Medulla oblongata (tissue), 1 donor: Measurements from ENCODE around the gene SF3A2.
A peak's percentile ranks its signal among the peaks of the same experiment; 100 is the strongest.
"Not testable (repeated sequence)": the region's sequence is repeated elsewhere in the genome, so short reads cannot be mapped to it uniquely, and the experiment has no call there.

Source experiments
- DNase-seq: peaks from one replicate; pipeline ENCODE4 v3.0.0-alpha.2; 2015; ENCODE audit errors: extremely low spot score

SF3A2 gene, protein sequence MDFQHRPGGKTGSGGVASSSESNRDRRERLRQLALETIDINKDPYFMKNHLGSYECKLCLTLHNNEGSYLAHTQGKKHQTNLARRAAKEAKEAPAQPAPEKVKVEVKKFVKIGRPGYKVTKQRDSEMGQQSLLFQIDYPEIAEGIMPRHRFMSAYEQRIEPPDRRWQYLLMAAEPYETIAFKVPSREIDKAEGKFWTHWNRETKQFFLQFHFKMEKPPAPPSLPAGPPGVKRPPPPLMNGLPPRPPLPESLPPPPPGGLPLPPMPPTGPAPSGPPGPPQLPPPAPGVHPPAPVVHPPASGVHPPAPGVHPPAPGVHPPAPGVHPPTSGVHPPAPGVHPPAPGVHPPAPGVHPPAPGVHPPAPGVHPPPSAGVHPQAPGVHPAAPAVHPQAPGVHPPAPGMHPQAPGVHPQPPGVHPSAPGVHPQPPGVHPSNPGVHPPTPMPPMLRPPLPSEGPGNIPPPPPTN

DNA sequence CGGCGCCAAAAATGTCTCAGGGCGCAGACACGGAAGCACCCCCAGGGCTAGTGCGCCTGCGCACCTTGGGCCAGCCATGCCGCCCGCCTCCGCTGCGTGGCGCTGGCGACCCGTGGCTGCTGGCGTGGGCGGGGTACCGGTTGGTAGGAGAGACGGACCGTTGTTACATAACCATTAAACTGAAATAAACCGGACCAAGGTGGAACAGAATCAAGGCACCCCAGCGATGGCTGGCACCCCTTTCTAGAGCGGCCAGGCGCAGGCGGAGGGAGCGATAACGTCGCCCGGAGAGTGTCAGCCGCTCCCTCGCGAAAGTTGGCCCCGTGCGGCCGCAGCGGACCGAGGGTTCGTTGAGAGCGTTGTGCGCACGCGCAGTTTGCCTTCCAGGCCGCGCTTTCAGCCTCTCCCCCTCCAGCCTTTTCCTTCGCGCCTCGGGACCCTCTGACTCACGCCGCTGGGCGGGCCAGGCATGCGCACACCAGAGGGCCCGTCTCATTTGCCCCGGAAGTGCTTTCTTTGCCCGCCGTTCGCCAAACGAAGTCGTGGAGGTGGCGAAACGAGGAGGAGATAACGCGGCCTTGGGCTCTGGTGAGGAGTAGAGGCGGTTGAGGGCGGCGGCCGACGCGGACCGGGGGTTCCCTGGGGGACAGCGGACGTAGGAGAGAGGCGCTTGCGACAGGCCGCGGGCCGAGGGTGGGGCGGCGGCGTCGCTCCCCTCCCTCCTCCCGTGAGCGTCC is at the start of gene SF3A2, which contains the start of gene PLEKHJ1:
Gene SF3A2, plus strand, starts transcription at position 511 of the 737 bp plus-strand sequence. CDS start 6,595 bp downstream, outside the sequence.
Gene PLEKHJ1, minus strand, starts transcription at position 16 of the 737 bp plus-strand sequence. CDS start 81 bp downstream, outside the sequence.
- peak; percentile 97 for DNase-seq

DNA sequence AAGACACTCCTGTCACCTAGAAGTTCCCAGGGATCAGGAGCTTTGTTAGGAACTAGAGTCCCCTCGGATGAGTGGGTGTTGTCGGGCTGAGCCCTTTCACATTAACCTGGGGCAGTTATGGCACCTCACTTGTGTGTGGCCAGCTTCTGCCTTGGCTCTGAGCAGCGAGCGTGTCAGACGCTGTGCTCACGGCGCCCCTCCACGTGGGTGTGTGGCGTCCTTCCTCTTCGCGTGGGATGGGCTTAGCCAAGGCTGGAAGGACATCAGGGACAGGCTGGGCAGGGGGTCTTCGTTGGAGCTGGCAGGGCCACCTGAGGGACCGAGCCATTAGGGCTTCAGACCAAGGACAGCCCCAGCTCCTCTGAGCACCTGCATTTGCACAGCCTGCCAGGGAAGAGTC is 49.5 kb upstream of the SF3A2 start:
- no peak for DNase-seq

DNA sequence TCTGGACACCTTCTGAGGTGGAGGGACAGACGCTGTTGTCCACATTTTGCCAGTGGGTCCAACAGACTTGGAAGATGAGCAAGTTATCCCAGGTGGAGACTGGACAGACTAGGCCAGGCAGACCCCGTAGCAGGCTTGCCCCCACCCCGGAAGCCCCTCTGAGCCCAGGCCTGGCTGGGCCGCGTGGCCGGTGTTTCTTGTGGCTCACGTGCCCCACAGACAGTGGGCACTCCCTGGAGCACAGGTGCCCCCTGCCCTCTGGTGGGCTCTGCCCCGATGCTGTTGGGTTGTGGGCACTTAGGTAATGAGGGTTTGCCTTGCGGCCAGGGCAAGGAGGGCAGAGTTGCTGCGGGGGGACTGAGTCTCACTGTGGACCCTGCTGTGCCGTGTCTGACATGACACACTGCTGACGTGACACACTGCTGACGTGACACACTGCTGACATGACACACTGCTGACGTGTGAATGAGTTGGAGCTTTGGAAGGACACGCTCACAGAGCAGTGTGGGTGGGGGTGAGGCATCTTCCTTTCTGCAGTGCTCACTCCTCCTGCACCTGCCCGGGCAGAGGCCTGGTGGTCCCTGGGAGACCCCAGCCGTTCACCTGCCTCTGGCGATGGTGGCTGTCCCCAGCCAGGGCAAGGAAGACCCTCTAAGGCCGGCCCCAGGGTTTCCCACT is 47.8 kb upstream of the SF3A2 start:
- DNase-seq: no peak

DNA sequence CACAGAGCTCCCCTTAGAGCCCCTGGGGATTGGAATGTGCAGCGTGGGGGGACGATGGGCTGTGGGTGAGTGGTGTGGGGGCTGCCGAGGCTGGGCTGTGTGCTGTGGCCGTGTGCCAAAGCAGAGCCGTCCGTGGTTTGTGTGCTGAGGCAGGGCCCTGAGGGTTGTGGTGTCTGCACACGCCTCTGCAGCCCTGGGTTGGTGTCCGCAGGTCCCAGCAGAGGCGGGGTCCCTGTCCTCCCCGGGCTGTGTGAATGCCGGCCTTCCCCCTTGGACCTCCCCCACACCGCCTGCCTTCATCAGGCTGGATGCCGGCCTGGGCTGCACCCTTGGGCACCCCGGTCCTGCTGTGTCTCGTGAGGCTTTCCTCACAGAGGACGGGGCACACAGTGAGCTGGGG is 46.7 kb upstream of the SF3A2 start:
- no peak for DNase-seq

DNA sequence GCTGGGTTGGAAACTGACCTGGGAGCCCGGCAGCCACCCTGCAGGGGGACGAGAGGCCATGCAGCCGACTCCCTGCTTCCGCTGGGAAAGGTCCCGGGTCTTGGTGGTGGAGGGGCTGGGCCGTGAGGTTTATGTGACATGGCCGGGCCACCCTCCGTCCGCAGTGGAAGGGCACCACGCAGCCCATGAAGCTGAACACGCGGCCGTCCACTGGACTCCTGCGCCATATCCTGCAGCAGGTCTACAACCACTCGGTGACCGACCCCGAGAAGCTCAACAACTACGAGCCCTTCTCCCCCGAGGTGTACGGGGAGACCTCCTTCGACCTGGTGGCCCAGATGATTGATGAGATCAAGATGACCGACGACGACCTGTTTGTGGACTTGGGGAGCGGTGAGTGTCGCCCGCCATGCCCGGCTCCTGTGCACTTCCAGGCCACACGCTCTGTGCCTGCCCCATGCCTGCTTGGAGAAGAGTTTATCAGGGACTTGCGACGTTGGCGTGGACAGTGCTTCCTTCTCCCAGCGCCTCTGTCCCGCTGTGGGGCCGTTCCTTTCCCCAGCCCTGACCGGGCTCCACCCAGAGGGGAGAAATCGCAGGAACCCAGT is 45.7 kb upstream of the SF3A2 start:
- DNase-seq: no peak

DNA sequence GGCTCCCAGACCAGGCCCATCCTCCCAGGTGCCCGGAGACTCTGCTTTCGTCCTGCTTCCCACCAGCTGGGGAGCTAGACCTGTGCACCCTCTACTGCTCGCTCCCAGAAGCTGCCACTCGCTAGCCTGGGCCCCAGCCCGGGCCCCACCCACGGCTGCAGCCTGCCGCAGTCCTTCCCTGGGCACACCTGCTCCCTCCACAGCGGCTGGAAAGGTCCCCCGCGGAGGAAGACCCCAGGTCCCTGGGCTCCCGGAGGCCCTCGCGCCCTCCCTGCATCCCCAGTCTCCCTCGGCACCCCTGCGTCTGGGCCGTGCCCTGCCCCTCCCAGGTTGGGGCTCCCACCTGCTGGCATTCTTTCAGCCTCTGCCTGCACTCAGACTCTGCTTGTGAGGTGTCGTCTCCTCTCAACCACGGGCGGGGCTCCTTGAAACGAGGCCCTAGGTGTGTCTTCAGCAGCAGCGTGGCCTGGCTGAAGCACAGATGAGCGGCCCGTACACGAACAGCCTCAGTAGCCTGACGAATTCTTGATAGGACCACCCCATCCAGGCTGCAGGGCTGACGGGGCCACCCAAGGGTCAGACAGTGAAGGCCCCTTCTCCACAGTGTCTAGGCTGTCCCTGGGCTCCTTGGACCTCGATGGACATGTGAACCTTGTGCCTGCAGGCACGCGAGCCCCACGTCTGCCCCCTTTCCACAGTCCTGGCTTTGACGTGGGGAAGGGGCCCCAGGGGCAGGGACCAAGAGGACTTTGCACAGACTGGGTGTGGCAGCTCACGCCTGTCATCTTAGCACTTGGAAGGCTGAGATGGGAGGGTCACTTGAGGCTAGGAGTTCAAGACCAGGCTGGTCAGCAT is 44.9 kb upstream of the SF3A2 start:
- DNase-seq: no peak

DNA sequence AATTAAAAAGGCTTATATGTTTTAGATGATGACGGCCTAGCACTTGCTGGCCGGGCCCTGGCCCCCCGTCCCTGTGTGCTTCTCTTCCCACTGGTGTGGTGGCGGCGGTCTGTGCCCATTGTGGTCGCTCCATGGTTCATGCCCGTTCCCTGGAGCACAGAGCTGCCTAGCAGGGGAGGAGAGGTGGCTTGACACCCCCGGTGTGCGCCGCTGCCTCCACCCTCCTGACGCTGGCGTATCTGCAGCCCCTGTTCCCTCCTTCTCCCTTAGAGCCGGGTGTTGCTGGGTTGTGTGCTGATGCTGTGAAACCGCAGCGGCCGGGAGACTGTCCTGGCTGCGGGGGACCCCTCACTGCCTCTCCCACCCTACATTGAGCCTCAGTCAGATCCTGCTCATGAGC is 43.8 kb upstream of the SF3A2 start:
- DNase-seq: no peak

DNA sequence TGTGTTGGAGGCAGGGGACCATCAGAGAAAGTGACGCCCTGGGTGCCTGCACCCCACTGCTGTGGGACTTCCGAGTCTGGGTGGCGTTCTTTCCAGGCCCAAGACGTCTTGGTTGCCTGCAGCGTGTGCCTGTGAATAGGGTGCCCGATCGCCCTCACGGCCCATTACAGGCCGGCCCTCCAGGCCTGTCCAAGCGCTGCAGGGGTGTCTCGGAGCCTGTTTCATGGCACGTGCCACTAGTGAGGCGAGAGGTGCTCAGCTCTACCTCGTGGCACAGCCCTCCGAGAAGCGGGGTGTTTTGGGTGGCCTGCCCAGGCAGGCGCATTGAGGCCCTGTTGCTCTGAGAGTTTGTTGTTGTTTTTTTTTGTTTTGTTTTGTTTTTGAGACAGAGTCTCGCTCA is 42.8 kb upstream of the SF3A2 start:
- no peak for DNase-seq

DNA sequence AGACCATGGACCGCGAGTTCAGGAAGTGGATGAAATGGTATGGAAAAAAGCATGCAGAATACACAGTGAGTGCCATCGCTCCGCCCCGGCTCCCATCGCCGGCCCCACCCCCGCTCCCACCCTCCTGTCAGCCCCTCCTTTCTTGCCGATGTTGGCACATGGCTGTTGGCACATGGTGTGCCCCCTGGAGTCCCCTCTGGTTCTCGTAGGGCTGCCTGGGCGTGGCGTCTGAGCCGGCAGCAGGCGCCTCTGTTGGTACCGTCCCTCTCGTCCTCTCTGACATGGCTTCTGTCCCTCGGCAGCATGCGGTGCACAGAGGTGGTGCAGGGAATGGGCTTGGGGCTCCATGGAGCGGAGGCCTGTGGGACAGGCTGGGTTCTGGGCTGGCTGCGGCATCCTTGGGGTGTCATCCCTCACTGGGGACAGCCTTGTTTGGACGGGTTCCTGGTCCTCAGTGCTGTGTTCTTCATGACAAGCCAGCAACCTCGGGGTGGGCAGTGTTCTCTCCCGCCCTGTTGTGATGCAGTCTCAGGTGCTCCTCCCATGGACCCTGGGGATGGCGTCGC is 42.0 kb upstream of the SF3A2 start:
- no peak for DNase-seq

DNA sequence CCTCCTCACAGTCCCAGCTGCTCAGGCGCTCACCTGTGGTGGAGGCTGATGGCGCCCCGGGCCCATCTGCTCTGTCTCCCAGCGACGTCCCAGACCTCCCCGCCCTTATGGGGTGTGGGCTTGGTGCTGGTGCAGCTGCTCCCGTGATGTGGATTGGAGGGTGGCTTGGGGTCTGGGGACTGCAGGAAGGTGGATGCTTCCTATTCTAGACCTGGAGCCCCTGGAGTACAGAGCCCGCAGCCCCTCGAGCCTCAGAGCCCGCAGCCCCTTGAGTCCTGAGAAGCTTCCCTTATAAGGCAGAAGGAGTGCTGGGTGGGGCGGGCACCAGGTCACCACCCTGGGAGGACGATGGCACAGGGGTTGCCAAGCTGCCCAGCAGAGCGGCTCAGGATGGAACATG is 41.3 kb upstream of the SF3A2 start:
- no peak for DNase-seq

DNA sequence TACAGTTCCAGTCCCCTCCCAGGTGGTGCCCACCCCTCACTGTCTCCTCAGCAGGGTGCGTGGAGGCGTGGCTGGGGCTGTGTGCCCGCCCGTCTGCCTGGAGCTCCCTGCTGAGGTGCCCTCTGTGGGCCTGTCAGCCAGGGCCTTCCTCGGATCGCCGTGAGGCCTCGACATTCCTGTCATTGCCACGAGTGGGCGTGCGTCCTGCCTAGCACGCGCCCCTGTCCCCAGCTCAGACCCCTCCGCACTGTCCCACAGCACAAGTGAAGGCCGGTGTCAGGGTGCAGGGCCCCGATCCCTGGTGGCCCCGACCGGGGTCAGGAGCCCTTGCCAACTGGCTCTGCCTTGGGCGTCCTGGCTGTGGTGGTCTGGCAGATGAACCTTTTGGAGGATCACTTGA is 40.7 kb upstream of the SF3A2 start:
- no peak for DNase-seq

DNA sequence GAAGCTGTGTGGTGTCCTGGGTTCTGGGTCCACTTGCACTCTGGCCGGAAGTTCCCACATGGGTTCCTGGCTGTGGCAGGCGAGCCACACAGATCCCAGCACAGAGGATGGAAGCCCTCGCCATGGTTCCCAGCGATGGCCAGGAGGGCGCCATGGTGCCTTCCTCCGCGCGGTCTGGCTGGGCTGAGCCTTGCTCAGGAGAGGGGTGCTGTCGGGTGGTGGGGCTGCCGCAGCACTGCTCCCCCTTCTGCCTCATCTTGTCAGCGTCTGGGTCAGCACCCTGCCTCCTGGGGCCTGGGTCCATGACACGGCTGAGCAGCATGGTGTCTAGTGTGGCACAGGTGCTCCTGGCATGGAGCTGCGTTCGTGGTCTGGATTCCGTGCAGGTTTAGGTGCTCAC is 39.4 kb upstream of the SF3A2 start:
- no peak for DNase-seq

DNA sequence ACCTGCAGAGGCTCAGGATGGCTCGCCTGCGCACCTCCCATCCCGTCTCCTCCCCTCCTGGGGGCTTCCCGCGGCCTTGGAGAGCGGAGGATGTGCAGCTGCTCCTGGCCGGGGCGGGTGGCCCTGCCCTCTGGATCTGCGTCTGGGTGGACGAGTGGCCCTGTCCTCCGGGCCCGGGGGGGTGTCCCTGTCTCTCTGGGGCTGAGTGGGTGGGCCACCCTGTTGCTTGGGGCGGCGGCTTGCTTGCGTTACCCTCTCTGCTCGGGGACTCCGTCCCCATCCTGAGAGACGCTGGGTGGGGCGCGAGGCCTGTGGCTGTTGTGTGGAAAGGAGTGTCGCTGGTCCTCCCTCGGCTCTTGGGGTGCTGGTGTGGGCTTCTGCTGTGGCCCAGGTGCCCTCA is 38.3 kb upstream of the SF3A2 start:
- no peak for DNase-seq

DNA sequence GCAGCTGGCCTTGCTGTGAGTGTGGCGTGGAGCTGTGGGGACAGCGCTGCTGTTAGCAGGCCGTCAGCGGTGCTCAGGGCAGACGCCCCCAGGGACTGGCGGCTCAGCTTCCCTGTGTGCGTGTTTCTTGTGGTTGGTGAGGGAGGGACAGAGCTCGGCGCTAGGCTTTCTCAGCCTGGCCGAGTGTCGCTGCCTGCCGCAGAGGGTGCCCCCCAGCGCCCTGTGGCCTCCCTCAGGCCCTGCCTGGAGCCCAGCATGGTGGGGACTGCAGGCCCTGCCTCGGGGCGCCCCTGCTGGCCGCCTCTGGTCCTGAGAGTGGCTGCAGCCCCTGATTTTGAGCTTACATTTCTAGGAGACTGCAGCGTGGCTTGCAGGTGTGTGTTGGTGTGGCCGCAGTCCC is 37.4 kb upstream of the SF3A2 start:
- no peak for DNase-seq

DNA sequence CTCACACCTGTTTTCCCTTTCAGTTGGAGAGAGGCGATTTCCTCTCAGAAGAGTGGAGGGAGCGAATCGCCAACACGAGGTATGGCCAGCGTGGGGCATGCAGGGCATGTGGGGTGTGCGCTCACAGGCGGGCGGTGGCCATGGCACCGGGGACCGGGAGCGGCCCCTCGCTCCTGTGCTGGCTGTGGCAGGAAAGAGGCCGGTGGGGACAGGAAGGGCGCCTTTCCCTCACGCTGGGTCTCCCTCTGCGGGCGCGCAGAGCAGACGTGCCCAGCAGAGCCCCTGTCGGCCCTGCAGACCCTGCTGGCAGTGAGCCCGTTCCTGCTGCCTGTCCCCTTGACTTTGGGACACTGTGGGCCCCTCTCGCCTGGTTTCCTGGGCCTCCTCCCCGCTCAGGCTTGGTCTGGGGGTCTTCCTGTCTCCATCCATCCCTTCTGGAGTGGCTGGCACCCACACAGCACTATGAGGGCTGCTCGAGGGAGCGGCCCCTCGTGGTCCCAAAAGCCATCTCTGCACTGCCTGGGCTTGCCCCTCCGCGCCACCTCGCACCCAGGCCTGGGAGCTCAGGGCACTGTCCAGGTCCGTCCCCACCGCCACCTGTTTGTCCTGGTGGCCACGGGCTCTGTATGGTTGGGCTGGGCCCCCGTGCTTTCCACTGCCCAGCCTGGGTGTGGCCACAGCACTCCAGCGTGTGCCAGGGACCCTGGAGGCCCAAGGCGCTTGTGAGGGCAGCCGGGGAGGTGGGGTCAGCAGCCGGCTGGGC is 36.6 kb upstream of the SF3A2 start:
- DNase-seq: no peak

DNA sequence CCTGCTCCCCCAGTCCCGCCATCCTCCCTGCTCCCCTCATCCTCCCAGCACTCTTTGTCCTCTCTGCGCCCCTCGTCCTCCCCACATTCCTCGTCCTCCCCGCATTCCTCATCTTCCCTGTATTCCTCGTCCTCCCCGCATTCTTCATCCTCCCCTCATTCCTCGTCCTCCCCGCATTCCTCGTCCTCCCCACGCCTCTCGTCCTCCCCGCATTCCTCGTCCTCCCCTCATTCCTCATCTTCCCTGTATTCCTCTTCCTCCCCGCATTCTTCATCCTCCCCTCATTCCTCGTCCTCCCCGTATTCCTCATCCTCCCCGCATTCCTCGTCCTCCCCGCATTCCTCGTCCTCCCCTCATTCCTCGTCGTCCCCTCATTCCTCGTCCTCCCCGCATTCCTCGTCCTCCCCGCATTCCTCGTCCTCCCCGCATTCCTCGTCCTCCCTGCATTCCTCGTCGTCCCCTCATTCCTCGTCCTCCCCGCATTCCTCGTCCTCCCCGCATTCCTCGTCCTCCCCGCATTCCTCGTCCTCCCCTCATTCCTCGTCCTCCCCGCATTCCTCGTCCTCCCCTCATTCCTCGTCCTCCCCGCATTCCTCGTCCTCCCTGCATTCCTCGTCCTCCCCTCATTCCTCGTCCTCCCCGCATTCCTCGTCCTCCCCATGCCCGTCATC is 35.9 kb upstream of the SF3A2 start:
- not testable (repeated sequence) for DNase-seq

DNA sequence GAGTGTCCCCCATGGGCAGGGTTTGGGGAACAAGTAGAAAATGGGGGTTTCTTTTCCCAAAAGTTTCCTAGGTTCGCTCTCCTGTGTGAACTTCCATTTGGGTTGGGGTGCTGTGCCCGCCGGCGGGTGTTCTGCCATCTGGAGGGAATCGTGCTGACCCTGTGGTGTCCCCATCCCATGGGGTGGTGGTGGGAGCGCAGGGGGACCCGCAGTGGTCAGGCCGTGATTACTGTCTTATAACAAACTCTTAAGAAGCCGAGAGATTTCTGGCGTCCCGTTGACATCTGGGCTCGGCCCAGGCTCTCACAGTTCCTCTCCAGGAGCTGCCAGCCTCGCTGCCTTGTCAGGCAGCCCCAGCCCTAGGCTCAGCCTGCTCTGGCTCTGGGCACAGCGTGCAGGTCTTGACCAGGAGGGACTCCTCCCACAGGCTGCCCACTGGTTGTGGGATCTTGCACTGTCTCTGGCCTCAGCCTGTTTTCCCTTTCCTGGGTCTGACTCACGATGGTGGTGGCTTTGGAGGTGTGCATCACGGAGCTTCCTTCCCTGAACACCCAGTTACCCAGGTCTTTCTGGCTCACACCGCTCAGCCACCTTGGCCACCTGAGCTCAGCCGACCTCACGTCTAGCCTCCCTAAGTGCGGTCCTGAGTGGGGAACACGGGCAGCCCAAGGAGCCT is 35.0 kb upstream of the SF3A2 start:
- no peak for DNase-seq

DNA sequence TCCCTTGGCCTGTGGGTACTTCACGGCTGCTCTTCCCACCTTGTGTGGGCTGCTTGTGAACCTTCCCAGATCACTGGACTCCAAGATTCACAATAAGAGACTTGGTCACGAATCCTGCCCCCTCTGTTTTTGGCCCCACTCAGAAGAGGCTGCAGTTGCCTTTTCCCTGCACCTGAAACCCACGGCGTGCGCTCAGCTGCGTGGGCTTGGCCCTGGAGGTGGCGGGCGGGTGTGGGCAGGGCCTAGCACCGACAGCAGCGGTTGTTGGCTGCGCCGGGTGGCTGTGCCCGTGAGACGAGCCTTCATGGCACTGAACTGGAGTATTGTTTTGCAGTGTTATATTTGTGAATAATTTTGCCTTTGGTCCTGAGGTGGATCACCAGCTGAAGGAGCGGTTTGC is 34.3 kb upstream of the SF3A2 start:
- DNase-seq: no peak

DNA sequence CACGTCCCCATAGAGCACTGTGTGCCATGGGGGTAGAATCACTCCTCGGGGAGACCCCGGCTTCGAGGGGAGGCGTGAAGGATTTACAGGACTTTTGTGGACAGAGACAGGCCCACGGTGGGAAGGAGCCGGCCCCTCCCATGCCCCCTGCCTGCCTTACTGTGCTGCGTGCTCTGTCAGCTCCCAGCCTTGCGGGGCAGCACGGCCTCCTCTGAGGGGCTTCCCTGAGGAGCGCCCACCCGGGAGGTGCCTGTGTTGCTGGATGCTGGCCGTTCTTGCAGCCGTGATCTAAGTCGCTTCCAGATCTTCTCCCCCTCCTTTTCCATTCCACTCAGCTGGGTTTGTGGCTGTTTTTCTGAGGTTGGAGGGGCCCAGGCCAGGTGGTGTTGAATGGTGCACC is 29.6 kb upstream of the SF3A2 start:
- DNase-seq: no peak
